Dermis microvascular lymphatic vessel endothelial cell (primary cell): Measurements from ENCODE around the gene KLK1. TPM values are rescaled to one million over a fixed set of nuclear protein-coding genes. Genes with fewer than 3 reads are reported as not detected.
"Not testable (repeated sequence)": the region's sequence is repeated elsewhere in the genome, so short reads cannot be mapped to it uniquely, and the experiment has no call there.

Source experiments
- DNase-seq, 2 donors: peaks; one replicate each; pipeline versions ENCODE4 v3.0.0 to v3.0.0-alpha.2; 2010; ENCODE audit warnings: low read depth in 2 of 2
- total RNA-seq: library from RNA; depleted of rRNA; stranded (reverse); fragments of >200 nt; gene quantifications from 2 replicates; pipeline ENCODE4 v1.2.1, GENCODE V29; 2014

KLK1 gene
- total RNA-seq, 1 donor from 2014 or later = not detected

DNA sequence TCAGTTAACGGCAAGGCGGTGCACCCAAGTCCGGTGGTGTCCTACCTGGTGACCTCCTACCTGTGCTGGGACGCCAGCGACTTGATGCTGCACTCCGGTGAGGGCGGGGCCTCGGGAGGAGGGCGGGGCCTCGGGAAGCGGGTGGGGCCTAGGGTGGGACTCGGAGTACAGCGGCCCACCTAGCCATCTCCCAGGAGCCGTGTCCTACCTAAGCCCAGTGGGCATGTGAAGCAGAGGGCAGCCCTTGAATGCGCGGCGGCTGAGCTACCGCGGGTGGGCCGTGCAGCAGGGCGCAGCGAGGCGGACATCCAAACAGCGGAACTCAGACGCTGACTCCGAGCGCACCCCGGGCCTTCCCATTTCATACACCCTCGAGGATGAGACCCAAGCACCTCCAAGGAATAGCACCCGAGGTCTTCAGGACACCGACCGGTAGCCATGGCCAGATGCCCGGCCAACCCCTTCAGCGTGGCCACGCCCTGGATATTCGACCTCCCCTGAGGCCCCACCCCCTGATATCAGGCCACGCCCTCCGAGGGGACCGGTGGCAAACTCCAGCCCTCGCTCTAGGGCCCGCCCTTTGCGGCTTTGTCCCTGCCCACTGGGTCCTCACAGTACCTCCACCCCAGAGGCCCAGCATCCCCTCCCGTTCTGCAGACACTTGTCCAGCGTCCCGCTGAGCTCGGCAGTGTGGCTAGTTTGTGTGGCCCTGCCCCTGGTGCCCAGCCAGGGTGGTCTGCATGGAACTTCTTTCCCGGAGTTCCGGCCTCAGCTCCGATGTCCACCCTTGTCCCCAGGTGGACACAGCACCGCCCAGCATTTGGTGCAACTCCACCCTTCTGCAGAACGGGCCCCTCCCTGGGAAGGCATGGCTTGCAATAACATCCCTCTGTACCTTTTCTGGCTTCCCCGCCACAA, 5.4 kb downstream of the KLK1 start:
- peak in 1 of 2 donors; percentile 23 for DNase-seq

DNA sequence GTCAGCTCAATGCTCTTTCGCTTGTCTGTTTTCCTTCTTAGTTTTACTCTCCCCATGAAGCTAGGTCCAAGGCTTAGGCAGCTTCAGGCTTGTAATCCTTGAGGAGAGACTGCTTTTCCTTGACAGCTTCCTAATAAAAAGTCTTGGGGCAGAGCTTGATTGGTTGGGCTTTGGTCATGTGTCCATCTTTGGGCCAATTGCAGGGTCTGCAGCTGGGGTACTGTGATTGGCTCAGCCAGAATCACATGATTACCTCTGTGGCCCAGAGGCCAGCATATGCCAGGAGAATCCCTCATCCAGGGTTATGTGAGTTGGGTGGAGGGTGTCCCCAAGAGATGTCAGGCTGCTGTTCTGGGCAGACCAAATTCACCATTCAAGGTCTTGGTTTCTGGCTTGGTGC, 8.1 kb downstream of the KLK1 start:
- DNase-seq = no peak

DNA sequence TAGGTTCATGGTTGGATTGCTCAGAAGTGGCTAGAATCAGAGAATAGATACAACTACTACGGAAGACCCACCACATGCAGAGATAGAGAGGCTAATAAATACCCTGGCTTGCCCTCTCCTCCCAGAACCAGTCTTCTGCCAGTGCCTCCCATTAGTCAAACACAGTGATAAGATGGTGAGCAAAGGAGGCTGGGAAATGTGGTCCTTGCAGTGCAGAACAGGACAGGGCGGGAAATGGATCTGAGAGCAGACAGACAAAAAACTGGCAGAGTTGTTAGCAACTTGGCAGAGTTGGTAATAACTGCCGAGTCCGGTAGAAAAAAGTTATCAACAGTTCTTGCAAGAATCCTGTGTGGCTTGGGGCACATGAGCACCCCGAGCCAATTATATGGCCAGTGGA, 8.7 kb downstream of the KLK1 start:
- no peak for DNase-seq

DNA sequence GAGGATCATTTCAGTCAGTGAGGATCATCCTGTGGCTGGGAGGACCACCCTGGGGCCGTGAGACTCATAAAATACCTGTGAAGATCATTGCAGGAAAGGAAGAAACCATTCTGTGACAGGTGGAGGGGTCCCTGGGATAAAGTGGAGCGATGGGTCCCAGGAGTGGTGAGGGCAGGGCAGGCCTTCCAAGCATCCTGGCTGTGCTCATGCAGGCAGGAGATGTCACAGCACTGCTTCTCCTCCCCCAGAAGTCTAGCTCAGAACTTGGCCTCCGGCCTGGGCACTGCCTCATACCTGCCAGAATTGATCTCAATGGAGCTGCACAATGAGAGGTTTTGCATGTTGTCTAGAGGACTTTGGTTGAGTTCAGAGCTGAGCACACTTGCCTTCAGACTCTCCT, 11.1 kb downstream of the KLK1 start:
- DNase-seq = no peak

DNA sequence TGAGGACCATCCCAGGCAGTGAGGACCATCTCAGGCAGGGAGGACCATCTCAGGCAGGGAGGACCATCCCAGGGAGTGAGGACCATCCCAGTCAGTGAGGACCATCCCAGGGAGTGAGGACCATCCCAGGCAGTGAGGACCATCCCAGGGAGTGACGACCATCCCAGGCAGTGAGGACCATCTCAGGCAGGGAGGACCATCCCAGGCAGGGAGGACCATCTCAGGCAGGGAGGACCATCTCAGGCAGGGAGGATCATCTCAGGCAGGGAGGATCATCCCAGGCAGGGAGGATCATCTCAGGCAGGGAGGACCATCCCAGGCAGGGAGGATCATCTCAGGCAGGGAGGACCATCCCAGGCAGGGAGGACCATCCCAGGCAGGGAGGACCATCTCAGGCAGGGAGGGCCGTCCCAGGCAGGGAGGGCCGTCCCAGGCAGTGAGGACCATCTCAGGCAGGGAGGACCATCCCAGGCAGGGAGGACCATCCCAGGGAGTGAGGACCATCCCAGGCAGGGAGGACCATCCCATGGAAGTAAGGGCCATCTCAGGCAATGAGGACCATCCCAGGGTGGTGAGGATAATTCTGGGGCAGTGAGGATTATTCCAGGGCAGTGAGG, 11.9 kb downstream of the KLK1 start:
- DNase-seq = not testable (repeated sequence)

DNA sequence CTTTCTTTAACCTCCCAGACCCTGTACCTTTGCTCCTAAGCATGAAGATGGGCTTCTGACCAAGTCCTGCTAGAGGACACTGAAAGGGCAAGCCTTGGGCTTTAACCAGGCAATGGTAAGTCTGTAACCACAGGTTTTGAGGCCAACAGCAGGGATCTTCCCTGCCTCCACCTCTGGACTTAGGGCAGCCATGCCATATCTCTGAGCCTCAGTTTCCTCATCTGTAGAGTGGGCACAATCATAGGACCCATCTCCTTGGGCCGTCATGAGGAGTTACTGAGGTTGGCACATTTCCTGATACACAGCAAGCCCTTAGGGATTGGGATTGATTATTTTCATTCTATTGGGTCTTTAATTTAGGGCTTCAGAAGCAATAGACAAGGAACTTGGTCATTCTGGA, 14.7 kb downstream of the KLK1 start:
- DNase-seq = no peak

DNA sequence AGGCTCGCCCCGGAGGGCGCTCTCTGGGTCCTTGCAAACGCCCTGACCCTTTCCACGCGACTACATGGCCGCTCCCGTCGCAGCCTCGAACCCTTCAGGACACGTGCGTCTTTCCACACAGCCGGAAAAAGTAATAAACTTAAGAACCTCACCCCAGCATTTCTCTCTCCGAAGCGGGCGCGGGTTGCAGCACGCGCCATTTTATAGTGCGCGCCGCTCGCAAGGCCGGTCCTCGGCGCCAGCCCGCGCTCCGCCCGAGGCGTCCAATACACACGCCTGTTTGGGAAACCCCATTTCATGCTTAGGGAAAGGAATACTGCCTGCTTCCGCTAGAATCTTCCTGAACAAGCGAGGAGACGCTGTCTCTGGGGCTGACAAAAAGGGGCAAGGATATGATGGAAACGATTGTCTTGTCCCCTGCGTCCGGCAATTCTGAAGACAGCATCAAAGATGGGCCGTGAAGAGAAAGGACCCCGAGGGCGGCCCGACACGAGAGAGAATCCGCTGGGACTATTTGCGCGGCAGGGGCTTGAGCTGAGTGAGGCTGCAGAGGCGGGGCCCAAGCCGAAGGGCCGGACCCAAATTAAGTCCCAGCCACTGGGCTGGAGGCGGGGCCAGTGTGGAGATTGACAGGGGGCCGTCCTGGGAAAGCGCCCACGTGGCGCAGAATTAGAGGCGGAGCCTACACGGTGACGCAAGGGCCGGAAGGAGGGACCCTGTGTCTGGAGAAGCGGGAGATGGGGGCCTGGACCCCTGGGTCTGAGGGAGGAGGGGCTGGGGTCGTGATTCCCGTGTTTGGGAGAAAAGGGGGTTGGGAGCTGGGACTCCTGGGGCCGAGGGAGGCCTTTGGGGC, 18.9 kb downstream of the KLK1 start:
- DNase-seq = peak; percentile 97 to 99

DNA sequence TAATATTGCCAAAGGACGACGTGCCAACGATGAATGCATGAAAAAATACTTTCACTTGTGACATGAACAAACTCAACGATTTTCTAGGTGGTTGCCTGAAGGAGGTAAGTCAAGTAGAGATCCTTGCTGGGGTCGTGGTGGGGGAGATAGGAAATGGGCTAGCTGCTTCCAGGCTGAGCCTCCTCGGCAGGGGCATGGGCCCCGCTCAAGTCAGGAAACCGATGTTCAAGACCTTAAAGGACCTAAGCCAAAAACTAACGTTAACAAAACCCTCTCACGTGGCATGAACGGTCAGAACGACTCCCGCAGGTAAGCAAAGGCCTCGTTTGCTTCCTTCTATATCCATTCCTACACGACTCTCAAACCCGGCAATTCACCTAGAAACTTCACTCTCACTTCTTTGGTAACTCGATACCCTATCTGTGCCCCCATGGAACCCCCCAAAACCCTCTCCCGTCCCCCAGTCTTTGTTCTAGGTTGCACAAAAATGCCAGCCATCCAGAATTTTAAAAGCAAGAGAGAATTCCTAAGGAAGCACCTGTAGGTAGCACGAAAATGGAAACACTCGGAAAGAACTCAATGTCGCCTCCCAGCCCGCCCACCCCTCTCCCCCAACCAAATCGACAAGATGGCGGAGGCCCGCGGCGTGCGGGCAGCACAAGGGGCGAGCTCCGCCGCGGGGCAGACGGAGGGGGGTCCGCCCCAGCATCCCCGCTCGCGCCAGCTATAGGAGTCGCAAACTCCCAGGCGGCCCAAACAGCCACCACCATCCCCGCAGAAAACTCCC, 19.8 kb downstream of the KLK1 start:
- DNase-seq = peak in 1 of 2 donors; percentile 39

DNA sequence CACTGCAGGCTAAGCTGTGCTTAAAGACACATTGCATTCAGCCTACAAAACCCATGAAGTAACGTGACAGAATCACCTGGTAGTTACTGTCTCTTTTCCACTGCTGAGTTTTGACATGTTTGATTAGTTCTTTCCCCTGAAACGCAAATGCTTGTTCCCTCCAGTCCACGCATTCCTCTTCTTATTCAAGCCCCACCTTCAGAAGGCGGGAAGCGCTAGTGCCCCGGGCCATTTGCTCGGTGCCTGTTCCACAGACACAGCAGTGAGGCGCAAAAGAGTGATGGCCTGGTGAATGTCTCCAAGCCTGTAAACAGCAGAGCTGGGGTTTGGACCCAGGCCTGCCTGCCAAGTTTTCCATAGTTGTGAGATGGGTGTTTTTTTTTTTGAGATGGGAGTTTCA, 22.5 kb downstream of the KLK1 start:
- DNase-seq = no peak

DNA sequence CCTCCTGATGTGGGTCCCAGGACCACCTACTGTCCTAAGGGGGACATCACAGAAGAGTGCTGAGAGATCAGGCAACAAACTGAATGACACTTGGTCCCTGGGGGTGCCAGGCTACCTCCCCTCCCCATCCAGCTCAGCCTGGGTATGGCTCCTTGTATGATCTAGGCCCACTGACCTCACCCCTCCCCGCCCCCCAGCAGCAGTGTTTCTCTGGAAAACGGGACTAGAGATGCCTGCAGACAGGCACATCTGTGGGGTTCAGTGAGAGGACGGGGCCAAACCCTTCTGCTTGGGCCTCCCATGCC, 24.1 kb downstream of the KLK1 start:
- DNase-seq = no peak

DNA sequence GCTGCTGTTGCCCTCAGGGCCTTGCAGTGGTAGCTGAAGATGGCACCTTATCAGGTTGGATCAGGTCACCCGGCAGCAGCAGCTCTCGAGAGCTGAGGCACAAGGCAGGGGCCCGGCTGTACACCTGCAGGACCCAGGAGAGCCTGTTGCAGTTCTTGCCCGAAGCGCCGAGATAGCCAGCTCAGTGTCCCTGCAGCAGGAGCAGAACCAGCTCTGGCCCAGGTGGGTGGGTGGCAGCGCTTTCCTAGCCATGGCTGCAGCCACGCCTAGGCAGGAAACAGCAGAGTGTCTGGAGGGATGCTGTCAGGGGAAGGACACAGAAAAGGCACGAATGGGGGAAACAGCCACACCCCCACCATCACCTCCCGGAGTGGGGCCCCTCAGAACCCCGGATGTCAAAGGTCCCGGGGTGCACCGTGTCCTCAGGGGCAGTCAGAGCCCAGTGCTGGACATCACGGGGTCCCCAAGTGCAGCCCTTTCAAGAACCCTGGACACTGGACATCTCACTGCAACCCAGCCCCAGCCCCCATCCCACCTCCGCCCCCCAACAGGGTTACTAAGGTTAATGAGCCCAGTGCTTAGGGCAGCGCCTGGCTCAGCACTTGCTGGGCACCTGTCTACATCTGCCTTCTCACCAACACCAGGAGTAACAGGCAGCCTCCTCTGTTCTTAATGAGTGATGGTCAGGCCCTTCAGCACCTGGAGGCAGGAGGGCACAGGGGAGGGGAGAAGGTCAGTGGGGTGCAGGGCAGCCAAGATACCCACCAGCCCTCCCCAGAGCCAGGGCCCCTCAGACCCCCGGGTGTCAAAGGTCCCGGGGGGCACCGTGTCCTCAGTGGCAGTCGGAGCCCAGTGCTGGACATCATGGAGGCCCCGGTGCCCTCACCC, 24.7 kb downstream of the KLK1 start:
- DNase-seq = no peak

DNA sequence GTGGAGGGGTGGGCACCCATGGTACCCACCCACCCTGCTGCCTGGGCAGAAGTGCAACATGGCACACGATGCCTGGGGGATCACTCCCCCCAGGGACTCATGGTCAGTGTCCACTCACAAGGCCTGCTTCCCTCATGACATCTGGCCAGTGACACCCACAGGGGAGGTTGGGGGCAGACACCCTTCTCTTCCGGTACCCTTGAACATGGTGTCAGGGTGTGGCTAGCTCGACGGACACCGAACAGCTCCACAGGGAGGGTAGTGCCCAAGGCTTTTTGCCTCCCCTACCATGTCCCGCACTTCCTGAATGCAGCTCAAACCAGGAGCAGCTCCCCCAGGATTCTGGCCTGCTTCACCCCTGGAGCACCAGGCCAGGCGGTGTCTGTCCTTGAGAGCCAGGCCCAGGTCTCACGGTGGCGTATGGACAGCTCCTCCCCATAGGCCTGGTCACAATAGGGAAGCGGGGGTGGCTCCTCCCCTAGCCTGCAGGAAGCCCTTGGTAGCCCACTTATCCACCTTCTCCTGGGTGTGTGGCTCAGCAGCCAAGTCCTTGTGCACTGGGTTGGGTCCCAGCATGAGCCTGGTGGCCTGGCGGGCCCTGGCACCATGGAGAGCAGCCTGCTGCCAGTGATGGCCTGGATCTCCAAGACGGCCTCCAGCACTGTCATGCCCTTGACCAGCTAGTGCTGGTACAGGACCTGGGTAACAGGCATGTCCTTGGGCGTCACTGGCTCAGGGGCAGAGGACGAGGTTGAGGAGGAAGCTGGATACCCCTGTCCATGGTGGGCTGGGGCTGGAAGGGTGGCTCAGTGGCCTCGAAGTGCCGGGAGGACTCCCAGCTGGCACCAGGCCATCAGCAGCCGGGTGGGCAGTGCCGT, 25.6 kb downstream of the KLK1 start:
- DNase-seq = no peak

DNA sequence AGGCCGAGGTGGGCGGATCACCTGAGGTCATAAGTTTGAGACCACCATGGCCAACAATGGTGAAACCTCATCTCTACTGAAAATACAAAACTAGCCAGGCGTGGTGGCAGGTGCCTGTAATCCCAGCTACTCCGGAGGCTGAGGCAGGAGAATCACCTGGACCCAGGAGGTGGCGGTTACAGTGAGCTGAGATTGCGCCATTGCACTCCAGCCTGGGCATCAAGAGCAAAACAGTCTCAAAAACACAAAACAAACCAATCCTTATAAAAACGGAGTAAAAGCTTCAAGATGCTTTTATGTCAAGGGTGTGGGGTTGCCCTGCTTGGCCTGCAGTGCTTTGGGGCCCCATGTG, 26.2 kb downstream of the KLK1 start:
- DNase-seq = no peak

DNA sequence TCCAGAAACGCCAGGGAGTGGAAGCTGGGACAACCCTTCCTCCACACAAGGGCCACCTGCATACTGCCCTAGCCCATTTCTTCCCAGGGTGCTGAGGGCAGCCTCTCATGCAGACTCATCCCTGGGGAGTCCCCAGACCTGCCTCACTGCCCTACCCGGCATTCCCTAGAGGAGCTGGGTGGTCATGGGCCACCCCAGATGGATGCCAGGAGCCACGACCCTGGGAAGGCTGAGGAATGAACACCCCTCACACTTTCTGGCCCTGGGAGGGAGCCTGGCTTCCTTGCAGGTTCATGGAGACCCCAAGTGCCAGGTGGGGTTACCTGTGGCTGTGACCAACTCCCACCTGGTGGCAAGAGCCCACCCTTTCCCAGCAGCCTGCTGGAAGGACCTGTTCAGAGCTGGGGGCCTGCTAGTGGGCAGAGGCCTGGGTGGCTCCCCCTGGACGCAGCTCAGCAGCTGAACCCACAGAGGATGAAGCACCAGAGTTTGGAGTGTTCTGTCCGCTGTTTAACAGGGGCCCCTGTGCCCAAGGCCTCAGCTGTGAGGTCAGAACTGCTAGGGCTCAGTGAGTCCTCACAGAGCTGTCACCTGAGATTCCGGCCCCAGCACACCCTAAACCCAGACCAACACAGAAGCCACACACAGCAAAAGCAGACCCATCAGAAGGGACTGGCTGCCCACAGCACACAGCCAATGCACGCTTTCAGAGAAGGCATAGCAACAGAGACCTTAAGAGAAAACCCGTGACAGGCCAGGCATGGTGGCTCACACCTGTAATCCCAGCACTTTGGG, 26.8 kb downstream of the KLK1 start:
- DNase-seq = no peak

DNA sequence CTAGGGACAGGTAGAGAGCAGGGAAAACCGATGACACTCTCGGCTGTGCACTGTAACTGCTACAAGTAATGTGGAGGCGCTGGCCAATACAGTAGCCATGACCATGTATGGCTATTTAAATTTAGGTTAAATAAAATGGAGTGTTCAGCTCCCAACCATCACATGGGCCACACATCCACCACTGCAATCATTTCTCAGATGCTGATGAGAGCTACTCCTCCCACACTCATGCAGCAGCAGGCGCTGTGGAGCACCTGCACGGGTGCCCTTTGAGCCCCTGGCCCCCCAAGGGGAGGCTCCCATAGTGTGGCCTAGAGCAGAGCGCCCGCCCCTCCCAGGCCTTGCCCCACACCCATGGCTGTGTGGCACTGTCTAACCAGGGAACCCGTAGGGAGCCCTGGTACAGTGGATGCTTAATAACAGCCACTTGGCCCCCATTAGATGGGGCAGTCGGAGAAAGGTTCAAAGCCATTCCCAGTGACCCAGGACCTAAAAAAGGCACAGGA, 27.4 kb downstream of the KLK1 start:
- DNase-seq = no peak

DNA sequence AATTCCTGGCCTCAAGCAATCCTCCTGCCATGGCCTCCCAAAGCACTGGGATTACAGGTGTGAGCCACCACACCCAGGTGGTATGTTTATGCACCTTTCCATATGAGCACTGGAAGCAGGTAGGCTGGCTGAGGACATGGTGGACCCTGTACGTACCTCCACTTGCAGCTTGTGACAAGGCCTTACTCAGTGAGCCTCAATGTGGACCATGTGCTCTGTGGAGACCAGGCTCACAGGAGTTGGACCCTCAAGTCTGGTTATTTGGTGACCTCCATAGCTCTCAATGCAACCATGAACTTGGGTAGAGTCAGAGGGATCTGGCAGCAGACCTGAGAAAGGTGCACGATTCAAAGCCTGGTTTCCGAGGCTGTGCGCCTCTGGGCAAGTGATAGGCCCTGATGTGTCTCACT, 27.9 kb downstream of the KLK1 start:
- no peak for DNase-seq

DNA sequence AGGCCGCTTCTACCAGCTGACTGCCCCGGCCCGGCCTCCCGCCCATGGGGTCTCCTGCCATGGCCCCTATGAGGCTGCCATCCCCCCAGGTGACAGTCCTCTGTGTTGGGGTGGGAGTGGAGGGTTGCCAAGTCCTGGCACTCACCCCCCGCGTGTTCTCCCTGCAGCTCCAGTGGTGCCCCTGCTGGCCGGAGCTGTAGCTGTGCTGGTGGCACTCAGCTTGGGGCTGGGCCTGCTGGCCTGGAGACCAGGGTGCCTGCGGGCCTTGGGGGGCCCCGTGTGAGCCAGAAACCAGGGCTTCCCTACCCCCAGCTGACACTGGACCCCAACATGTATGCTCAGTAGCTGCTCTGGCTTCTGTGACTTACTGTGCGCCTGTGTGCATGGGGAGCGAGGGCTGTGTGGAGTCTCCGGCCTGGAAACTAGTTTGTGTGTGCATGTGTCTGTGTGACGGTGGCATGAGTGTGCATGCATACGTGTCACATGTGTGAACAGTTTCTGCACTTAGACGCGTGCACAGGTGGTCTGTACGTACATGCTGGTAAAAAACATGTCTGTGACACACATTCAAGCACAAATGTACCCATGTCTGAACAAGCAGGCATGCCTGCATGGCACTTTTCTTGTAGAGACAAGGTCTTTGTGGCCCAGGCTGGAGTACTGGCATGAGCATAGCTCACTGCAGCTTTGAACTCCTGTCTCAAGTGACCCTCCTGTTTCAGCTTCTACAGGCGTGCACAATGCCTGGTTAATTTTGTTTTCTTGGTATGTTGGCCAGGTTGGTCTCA, 28.5 kb downstream of the KLK1 start:
- no peak for DNase-seq
